HTERT RPE-1 (cell line): ENCODE results near the gene MCC.

Experiments
- in situ Hi-C: fragments of 300-500 bp; cut with MboI; formaldehyde crosslinking; loops from 4 replicates; pipeline ENCODE4 v1.14.3; 2020; ENCODE audit warnings: low sequenced_read_pairs

MCC gene

GRCh38 chr5:113230711-113231652 is 257.3 kb downstream of the MCC start:
- in situ Hi-C loops: no loop called here

DNA sequence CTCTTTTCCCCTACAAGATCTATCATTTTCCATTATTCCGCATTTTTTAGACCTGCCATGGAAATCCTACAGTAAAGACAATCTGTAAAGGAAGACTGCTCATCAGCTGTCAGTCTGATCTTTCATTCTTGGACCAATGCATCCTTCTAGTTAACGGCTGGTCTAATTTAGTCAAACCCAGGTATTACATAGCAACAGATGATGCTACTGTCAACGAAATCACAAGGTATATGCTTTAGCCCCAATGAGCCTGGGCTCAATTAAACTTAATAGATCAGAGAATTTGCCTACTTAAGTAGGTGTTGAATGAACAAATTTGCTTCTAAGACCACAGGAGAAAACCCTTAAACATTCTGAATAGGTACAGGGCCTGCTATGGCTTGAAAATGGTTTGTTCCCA is 260.5 kb downstream of the MCC start:
- in situ Hi-C loops: no loop called here

- in situ Hi-C loops: no loop called here
Measured at GRCh38 chr5:113226116-113226736, 262.0 kb downstream of the MCC start.

DNA sequence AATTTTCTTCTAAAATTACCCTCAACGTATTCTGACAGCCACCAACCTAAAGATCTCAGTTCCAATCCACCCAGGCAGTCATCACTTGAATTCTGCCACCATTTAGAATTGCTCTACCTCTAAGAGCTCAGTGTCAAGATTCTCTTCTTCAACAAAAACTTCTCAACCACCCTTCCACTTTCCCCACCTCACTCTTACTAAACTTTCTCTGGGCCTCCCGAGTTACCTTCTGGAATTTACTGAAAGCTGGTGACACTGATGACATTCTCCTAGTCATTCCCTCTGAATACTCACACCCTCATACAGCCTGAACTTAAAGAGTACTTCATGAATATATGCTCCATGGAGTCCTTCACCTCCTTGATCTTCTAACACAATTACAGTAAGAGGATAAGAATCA is 263.0 kb downstream of the MCC start:
- in situ Hi-C loops: no loop called here

DNA sequence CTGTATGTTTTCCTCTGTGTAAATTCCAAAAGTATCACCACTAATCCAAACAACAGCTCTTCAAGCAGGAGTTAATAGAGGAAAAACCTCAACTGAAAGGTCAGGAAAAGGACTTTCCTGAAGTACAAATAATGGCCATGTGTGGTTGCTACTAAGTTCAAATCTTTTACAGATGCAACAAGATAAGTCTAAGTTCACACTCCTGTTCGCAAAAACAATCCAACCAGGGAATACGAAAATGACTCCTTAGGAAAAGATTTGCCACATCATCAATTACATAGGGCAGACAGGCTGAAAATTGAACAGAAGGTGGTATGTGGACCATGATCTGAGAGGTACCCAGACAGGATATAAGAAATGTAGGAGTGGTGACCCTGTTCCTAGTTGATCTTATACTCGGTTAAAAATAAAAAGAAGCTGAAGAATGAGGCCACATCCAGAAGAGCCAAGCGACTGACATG is 263.6 kb downstream of the MCC start:
- in situ Hi-C loops: no loop called here

- in situ Hi-C loops: no loop called here
Measured at GRCh38 chr5:113223831-113224604, 264.2 kb downstream of the MCC start.

- in situ Hi-C loops: no loop called here
Measured at GRCh38 chr5:113223315-113223714, 264.9 kb downstream of the MCC start.

DNA sequence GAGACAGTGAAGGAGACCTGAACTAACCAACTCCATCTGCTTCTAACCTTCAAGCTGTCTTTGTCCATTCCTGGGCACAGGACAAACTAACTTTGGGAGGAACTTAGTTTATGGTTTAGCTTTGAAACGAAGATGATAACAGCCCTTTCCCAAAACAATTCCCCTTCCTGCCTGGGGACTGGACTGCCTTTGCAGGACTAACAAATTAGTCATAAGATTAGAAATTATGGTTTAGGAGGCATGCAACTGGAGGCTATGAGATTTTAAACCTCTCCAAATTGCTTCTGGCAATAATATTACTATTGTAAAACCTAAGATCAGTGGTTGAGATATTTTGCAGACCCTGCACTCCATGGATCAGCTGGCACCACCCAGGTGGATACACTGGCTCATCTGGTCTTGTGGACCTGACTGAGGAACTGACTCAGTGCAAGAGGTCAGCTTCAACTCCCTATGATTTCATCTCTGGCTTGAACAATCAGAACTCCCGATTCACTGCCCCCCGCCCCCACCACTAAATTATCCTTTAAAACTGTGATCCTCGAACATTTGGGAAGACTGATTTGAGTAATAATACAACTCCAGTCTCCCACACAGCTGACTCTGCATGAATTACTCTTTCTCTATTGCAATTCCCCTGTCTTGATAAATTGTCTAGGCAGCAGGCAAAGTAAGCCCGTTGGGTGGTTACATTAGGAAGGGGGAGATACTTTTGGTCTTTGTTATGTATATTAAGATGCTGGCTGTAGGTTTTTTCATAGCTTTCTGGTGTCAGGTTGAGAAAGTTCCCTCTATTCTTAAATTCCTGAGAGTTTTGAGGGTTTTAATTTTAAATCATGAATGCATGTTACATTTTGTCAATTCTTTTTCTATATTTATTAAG is 266.7 kb downstream of the MCC start:
- in situ Hi-C loops: no loop called here

DNA sequence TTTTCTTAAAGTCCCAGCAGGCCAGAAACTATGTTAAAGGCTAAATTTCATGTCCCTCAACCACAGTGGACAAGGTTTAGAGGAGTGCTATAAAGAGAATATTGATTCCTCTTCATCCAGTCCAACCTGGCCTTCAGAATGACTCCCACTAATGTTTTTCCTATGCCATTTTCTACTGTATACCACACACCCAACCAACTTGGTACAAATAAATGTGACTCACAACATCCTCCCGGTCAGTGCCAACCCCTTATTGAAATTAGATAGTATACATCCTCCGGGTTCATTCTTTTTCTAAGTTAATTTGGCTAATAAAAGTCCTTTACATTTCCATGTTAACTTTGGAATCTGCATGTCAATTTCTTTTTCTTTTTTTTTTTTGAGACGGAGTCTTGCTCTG is 268.6 kb downstream of the MCC start:
- in situ Hi-C loops: no loop called here

- in situ Hi-C loops: no loop called here
Measured at GRCh38 chr5:113218906-113219517, 269.2 kb downstream of the MCC start.

- in situ Hi-C loops: no loop called here
Measured at GRCh38 chr5:113218200-113218599, 270.1 kb downstream of the MCC start.

DNA sequence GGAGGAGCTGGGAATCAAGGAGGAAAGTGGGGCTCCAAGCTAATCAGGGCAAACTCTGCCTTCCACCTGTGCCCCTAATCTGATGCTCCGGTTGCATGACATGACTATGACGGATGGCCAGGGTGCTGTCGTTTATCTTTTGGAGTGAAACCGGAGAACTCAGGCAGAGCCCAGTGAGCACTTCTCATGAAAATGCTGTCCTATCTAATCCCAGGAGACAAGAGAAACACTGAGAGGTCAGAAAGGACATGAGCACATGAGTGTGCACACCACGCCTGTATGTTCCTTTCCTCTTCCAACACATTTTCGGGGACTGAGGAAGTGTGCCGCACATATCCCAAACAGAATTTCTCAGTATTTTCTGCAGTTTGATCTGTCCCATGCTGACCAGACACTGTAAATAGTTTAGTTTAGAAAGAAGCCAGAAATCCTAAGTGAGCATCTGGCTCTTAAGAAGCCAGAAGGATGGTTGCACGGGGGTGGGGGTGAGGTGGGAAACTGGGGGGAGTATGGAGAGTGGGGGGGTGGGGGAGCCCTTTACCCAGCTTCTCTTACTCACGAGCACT is 270.6 kb downstream of the MCC start:
- in situ Hi-C loops: no loop called here

DNA sequence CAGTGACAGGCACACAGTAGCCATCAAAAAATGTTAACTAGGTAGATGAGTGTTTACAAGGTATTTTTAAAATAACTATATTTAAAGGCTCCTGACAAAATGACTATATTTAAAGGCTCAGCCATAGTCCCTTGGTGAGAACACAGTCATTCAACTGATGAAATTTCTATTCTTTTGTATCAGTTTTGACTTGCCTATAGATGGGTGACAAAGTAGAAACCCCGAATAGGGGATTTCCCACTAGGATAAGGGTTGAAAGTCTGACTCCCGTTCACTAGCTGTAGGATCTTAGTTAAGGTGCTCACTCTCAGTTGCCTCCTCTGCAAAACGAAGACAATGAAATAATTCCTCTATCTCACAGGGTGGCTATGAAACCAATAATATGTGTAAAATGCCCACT is 271.7 kb downstream of the MCC start:
- in situ Hi-C loops: no loop called here

GRCh38 chr5:113215401-113216060 is 272.7 kb downstream of the MCC start:
- in situ Hi-C loops: no loop called here

GRCh38 chr5:113214606-113215323 is 273.5 kb downstream of the MCC start:
- in situ Hi-C loops: no loop called here

- in situ Hi-C loops: no loop called here
Measured at GRCh38 chr5:113213551-113214425, 274.5 kb downstream of the MCC start.

DNA sequence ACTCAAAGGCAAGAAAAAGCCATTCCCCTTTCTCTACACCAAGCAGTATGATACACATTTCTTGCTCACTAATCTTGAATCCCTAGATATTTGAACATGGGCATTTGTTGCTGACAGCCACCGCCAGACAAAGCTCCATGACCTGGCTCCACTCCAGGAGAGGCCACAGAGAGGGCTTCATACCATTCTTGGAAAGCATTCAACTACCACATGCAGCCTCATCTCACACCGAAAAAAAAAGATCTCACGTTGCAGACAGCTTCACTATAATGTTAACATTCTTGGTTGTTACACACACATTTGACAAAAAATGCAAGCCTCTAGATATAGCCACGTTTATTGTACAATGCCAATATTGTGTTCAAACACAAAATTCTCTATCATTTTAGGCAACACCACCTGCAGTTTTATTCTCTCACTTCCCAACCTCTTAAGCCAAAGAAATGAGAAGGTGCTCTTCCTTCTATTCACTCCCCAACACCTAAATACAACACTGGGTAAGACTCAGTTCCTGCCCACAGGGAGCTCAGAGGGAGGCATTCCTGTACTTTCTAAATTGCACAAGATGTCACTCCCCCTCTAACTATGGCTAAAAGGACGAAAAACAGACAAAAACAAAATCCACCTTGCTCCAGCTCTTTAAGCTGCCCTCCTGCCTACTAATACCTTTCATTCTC is 275.9 kb downstream of the MCC start:
- in situ Hi-C loops: no loop called here
